HG02642 (cell line): ENCODE measurements around the gene CENPL.
"Not testable (repeated sequence)": the region's sequence is repeated elsewhere in the genome, so short reads cannot be mapped to it uniquely, and the experiment has no call there.

Source experiments
- ATAC-seq: cut with Tn5 transposase; IDR thresholded peaks from one replicate; pipeline ENCODE4 v1.9.1; 2021; ENCODE audit warnings: mild to moderate bottlenecking; ENCODE audit not compliant: unreplicated experiment, poor library complexity

The CENPL gene, protein sequence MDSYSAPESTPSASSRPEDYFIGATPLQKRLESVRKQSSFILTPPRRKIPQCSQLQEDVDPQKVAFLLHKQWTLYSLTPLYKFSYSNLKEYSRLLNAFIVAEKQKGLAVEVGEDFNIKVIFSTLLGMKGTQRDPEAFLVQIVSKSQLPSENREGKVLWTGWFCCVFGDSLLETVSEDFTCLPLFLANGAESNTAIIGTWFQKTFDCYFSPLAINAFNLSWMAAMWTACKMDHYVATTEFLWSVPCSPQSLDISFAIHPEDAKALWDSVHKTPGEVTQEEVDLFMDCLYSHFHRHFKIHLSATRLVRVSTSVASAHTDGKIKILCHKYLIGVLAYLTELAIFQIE

DNA sequence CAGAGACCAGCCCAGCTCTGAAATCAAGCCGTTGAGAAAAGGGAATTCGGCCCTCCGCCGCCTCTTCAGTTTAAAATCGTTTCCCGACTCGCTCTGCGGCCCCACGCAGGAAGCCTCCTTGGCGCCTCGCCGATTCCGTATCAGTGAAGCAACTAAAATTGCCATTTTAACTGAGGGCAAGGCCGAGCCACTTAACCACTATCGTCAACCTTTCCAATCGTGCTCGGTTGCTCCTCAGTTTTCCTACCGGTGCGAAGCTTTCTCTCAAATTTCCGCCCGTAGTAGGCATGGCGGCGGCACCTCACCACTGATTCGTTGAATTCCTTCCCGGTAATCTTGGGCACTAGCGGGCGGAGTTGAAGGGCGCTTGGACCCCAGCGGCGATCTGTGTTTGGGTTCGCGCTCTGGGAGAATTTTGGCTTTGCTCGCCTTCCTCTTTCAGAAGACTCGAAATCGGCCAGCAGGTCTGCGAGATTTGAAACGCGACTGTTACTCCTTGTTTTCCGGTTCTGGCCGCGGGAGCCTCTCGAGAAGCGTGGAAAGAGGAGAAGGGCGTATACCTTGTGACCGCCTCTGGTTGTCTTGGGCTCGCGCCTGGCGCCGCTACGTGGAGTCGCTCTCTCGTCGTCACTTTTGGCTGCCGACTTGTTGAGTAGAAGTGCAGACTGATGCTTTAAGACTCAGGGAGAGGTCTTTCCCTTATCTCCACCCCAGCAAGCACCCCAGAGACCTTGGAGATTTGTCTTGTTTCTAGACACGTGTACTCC lies at the start of gene CENPL, which contains the start of gene DARS2:
Gene CENPL (minus strand): TSS at position 569 of the 767 bp plus-strand sequence. CDS start 13,584 bp downstream, outside the sequence.
Gene DARS2 (plus strand): TSS at position 359 of the 767 bp plus-strand sequence. CDS start 557 bp downstream, outside the sequence.
- peak; percentile 83 for ATAC-seq

DNA sequence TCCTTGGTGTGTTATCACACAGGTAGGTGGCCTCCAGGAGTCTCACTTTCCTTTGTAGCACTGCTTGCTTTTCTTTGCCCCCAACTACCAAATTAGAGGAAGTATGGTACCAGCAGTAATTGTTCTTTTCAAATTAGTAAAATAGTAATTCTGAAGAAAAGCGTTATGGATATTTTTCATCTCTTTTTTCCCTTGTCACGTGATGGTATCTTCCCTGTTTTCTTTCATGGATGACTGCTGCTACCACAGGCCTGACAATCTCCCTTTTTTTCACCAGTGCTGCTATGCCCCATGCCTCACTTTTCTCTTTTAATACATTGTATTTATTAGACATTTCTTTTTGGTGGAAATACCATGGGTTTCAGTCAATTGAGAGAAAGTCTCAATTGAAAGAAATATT lies 46.8 kb upstream of the CENPL start:
- no peak for ATAC-seq

DNA sequence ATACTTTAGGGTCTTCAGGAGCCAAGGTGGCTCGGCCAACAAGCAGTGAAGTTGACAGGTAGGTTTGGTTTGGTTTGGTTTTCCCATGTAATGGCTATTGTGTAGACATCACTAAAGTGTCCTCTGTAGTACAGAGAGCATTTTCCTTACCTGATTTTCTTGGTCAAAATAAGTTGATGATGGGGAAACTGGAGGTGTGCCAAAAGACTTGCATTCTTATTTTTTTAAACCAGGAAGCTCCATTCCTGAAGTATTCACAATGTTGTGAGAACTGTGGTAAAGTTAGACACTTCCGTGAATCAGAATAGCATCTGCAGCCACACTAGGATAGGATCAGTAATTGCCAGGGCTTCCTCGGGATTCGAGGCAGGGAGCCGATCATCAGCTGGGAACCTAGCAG lies 46.4 kb upstream of the CENPL start:
- ATAC-seq: no peak

DNA sequence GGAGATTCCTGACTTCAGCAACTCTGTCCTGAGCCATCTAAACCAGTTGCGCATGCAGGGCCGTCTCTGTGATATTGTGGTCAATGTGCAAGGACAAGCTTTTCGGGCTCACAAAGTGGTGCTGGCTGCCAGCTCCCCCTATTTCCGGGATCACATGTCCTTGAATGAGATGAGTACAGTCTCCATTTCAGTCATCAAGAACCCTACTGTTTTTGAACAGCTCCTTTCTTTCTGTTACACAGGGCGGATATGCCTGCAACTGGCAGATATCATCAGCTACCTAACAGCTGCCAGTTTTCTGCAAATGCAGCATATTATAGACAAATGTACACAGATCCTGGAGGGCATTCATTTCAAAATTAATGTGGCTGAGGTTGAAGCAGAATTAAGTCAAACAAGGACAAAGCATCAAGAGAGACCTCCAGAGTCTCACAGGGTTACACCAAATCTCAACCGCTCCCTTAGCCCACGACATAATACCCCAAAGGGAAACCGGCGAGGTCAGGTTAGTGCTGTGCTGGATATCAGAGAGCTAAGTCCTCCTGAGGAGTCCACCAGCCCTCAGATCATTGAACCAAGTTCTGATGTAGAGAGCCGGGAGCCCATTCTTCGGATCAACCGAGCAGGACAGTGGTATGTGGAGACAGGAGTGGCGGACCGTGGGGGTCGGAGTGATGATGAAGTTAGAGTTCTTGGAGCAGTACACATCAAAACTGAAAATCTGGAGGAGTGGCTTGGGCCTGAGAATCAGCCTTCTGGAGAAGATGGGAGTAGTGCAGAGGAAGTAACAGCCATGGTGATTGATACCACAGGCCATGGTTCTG lies 45.8 kb upstream of the CENPL start:
- ATAC-seq: no peak

DNA sequence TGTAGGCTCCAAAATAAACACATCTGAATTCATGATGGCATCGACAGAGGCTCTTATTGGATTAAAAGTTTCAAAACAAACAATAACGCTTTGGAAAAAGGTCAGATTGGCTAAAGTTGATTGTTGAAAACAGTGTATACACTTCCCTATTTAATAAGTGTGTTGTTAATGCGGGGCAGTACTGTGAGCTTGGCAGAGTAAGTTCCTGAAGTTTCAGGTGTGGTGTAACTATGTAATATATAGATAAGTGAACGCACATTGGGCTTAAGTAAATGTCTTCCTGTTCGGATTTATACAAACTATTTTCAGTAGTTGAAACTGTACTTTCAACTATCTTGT lies 44.3 kb upstream of the CENPL start:
- no peak for ATAC-seq

DNA sequence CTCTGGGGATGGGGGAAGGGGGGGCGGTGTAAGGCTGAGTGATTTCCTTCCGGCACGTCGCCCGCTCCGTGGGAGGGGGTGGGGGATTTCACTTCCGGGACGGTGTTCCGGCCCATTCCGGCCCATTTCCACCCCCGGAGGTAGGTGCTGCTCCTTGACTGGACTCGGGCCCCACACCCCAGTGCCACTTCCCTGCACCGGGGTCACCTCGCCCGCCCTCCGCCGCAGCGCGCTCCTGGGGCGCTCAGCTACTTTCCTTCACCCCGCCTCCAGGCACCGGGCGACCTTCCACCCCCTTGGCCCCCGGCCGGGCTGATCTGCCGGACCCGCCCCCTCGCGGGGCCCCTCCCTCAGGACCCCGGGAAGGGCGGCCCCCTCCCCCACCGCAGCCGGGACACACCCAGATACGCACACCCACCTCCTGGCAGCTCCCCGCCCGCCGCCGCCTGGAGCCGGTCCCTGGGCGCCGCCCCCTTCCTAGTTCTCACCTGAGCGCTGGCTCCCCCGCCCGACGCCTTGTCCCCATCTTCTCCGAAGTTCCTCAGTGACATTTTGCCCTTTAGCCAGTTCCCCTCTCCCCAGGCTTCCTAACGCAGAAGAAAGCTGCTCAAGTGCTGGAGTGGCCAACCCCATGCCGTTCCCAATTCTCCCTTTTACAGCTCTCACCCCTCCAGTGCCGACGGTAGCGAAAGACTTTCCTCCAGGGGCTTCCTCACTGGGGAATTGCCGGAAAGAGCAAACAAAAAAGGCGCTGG lies 43.8 kb upstream of the CENPL start, which contains the start of gene ZBTB37:
Gene ZBTB37 (plus strand): TSS at position 115 of the 755 bp plus-strand sequence. CDS start 1,846 bp downstream, outside the sequence.
- ATAC-seq: peak; percentile 68

DNA sequence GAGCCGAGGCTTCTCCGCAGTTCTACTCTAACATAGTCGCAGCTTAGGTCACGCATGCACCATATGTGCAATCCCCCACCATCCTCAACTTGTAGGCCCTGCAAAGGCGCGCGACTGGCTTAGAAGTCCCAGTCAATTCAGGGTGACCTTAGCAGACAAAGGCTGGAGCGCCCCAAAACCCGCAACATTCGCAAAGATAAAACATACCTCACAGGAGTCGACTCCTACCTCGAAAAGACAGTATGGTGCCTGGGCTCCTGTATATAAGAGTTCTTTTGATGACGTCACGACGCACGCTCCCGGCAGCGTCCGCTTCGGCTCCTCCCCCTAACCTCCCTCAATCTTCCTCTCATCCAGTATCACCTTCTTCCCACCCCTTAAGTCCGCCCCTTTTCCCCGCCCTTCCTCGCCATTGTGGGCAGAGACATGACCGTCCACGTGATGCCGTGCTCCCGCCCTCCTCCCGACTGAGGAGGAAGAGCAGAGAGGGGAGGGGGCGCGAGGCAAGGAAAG lies 43.1 kb upstream of the CENPL start, which contains the start of gene GAS5:
Gene GAS5 (minus strand): TSS at position 237 of the 513 bp plus-strand sequence.
- ATAC-seq: peak; percentile 79

DNA sequence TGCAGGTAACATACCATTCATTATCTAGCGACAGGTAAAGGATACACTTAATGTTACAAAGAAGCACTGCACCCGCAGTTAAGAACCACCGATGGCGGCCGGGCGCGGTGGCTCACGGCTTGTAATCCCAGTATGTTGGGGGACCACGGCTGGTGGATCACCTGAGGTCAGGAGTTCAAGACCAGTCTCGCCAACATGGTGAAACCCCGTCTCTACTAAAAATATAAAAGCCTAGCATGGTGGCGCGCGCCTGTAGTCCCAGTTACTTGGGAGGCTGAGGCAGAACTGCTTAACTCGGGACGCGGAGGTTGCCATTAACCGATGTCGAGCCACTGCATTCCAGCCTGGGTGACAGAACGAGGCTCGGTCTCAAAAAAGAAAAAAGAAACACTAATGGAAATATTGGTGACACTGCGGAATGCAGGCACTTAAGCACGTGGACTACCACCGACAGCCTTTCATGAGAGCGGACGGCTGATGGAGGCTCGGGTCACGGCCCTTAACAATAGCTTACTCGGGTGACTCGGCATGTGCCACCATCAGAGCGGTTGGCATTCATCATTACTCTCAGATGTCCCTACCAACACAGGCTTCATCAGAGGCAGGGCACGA lies 42.6 kb upstream of the CENPL start:
- ATAC-seq: no peak

DNA sequence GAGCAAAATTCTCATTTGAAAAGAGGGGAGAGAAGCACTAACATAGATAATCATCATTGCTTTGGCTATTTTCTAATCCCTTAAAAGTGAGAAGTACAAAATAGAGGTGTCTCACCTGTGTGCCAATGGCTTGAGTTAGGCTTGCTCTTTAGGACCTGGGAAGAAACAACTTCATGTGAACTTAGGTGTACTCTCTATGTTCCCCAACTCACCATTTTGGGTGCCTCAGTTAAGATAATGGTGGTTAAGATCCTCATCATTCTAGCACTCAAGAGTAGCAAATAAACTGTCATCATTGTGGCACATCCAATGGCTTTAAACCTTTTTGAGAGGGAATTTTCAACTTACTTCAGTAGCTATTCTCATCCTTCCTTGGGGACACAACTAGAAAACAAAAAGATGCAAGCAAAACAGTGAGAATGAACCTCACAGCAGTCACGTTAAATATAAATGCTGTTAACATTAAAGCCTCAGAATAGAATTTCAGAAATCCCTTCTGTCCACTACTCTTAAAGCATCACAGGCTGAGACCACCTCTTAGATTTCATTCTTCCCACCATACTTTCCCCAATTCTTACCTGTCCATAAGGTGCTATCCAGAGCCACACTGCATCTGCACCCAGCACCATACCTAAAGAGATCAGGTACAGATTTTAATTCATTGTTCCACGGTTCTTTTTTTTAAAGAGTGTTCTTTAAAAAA lies 41.9 kb upstream of the CENPL start:
- no peak for ATAC-seq

DNA sequence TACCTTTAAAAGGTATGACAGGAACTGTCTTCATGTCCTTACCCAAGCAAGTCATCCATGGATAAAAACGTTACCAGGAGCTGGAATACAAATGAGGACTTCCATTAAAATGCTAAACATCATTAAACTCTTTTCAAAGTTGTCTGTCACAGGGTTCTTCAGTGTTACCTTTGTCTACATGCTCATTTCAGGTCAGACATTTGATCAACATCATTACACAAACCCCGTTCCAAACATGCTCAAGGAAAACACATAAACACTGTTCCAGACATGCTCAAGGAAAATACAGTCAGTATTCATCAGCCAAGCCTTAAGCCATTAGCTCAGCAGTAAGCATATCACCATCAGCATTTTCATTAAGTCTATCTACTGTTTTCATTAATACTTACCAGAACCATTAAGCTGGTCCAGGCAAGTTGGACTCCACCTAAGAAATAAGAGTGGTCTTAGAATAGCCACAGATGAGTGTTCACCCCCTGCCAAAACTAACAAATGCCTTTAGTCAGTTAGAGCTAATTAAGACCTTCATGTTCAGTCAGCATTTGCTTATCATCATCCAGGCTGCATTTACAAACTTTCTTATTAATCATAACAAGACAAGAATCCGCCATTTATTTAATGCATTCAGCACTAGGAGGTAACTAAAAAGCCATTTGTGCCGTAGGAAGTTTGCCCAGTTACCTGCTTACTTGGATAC lies 40.9 kb upstream of the CENPL start:
- ATAC-seq: no peak

DNA sequence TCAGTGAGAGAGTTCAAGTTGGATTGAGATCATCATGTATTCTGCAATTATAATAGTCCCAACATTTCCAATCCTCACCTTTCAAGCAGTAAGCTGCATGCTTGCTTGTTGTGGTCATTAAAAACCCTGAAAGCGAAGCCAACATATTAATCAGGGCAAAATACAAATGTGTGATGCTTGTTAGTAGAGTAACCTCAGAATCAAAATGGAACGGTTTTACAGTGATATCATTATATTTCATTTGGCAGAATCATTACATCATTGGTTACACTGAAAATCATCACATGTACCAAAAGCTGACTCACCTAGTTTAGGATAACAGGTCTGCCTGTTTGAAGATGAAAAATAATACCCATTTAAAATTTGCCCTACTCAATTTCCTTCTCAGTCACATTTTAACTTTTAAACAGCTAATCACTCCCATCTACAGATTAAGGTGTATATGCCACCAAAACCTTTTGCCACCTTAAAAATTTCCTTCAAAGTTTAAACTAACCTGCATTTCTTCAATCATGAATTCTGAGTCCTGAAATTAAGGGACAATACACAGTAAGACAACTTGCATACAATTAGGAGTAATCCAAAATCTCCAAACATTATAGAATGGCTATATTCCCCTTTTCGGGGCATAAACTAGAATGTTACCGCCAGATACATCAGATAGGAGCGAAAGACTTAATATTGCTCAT lies 39.6 kb upstream of the CENPL start:
- no peak for ATAC-seq

DNA sequence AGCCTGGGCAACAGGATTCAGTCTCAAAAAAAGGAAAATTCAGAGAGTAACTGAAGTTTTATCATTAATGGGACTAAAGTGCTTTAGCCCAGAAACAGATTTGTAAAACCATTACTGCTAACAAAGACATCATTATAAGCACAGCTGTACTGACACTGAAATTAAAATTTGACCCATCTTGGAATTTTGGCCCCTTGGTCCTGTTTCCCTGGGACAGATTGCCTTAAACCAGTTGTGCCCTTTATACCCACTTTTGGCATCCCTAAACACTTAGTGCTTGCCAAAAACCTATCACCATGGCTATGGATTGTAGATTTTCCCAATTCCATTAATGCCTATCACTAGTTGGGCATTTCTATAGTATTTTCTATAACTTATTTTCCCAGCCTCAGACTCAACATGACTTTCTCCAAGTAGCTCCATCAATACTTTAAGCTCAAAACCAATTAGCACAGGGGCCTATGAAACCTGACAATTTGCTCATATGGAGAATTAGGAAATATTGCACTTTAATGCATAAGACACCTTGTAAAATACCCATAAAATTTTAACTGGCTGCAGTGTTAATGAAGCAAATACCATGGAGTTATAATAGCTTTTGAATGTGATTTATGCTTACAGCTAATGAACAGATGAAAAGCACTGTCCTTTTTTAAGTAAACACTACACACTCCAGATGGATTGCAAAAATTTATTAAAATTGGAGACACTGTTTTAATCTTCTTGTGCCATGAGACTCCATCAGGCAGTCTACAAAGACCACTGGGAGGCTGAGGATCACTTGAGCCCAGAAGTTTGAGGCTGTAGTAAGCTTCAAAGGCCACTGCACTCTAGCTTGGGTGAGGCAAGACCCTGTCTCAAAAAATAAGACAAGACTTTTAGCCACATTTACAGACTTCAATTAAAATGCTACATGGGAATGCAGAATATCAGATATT lies 38.8 kb upstream of the CENPL start:
- ATAC-seq: no peak

DNA sequence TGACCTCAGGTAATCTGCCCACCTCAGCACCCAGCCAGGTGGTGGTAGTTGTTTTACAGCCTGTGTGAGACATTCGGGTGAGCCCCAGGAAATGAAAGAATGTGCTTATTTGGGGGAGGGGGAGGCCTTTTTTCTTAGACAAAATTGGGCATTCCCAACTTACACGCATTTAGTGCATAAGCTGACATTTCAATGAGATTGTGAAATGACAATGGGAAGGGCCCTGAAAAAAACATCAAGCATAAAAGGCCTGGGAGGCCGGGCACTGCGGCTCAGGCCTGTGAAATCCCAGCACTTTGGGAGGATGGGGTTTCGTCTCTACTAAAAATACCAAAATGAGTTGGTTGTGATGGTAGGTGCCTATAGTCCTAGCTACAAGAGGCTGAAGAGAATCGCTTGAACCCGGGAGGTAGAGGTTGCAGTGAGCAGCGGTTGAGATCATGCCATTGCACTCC lies 38.1 kb upstream of the CENPL start:
- ATAC-seq: no peak

DNA sequence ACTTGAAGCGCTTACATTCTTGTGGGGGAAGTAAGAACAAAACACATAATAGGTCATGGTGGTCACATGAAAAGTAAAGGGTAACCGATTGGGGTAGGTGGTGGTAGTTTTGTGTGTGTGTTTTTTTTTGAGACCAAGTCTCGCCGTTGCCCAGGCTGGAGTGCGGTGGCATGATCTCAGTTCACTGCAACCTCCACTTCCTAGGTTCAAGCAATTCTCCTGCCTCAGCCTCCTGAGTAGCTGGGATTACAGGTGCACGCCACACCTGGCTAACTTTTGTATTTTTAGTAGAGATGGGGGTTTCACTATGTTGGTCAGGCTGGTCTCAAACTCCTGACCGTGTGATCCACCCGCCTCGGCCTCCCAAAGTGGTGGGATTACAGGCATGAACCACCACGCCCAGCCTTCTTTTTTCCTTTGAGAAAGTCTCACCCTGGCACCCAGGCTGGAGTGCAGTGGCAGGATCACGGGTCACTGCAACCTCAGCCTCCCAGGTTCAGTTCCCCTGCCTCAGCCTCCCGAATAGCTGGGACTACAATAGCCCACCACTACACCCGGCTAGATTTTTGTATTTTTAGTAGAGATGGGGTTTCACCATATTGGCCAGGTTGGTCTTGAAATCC lies 37.6 kb upstream of the CENPL start:
- not testable (repeated sequence) for ATAC-seq

DNA sequence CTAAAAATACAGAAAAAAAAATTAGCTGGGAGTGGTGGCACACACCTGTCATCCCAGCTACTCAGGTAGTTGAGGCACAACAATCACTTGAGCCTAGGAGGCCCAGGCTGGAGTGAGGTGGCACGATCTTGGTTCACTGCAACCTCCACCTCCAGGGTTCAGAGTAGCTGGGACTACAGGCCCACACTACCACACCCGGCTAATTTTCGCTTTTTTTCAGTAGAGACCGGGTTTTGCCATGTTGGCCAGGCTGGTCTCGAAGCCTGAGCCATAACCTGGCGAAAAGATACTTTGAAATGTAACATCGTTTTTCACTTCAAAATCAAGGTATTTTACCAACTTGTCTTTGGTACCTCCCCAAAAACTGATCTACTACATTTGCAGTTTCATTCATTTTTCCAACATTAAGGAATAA lies 37.1 kb upstream of the CENPL start:
- ATAC-seq: no peak

DNA sequence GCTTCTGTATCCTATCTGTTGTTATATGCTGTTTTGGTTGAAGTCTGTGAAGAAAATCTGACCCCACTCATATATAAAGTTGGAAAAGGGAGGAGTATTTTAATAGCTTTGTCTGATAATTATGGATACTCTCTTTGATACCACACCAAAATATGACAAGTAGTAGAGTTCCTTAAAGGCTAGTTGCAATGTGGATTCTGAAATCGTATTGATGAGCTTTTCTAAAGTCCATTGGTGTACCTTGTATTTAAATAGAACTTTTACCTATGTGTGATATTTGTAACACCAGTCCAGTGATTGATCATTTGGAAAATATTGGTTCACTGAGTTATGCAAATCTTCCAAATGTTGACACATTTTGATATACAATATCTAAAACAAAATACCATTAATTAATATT lies 35.4 kb upstream of the CENPL start:
- ATAC-seq: no peak
